ENCODE data around the gene KLHL29.

- TF ChIP-seq REST (IDR thresholded peaks at IDR 0.05; ENCODE audit: insufficient replicate concordance, low read depth) = no peak
- TF ChIP-seq POLR2AphosphoS5 (IDR thresholded peaks at IDR 0.05; ENCODE audit: low read depth) = no peak
- no peak for TF ChIP-seq CTCF (IDR thresholded peaks at IDR 0.05; ENCODE audit: insufficient read depth, low read length)
- TF ChIP-seq GABPA (IDR thresholded peaks at IDR 0.05; ENCODE audit: low read depth) = no peak
- no peak for TF ChIP-seq SPI1 (IDR thresholded peaks at IDR 0.05; ENCODE audit: borderline replicate concordance, low read depth)
These were observed 247.9 kb downstream of the KLHL29 start for GRCh38 chr2:23632831-23633395.

All from HL-60 (cell line).